OCI-LY3 (cell line): ENCODE measurements around the gene INSIG1.

Experiments used
- H2AFZ ChIP-seq: fragments of 200-600, 300-600 bp; shearing (Covaris generic); 2 replicates; pipeline ENCODE4 v1.6.0; 2014; ENCODE audit warnings: antibody characterized with exemption, low read depth, low read length
- H3K27ac ChIP-seq: fragments of 200-600, 300-600 bp; sonication (generic); 2 replicates; pipeline ENCODE4 v1.5.1; 2014; ENCODE audit warnings: mild to moderate bottlenecking, low read length, moderate library complexity, mixed read lengths
- H3K27me3 ChIP-seq: fragments of 200-600, 300-600 bp; sonication (generic); 2 replicates; pipeline ENCODE4 v1.6.1; 2014; ENCODE audit warnings: low read depth, low read length, mixed read lengths
- H3K36me3 ChIP-seq: fragments of 200-600, 300-600 bp; sonication (generic); replicated peaks from 2 replicates; pipeline ENCODE3; 2014; ENCODE audit warnings: low read depth, low read length, mixed read lengths
- H3K4me1 ChIP-seq: fragments of 300-600, 200-600 bp; sonication (generic); 2 replicates; pipeline ENCODE4 v1.6.1; 2014; ENCODE audit warnings: low read length, mixed read lengths
- H3K4me2 ChIP-seq: fragments of 200-600, 300-600 bp; sonication (generic); 2 replicates; pipeline ENCODE4 v1.6.1; 2014; ENCODE audit warnings: low read length, mixed read lengths
- H3K4me3 ChIP-seq: fragments of 300-600, 200-600 bp; sonication (generic); 2 replicates; pipeline ENCODE4 v1.5.1; 2014; ENCODE audit warnings: antibody characterized with exemption, mild to moderate bottlenecking, low read length, moderate library complexity
- H3K79me2 ChIP-seq: fragments of 300-600, 200-600 bp; shearing (Covaris generic); 2 replicates; pipeline ENCODE4 v1.6.1; 2014; ENCODE audit warnings: mild to moderate bottlenecking, low read length, mixed read lengths
- H3K9ac ChIP-seq: fragments of 300-600, 200-600 bp; shearing (Covaris generic); 2 replicates; pipeline ENCODE4 v1.6.0; 2014; ENCODE audit warnings: mild to moderate bottlenecking, low read length, moderate library complexity
- H3K9me3 ChIP-seq: fragments of 200-600, 300-600 bp; shearing (Covaris generic); 2 replicates; pipeline ENCODE4 v1.6.1; 2014; ENCODE audit warnings: low read length, mixed read lengths; ENCODE audit not compliant: insufficient read depth
- H4K20me1 ChIP-seq: fragments of 200-600, 300-600 bp; sonication (generic); 2 replicates; pipeline ENCODE4 v1.6.1; 2016; ENCODE audit warnings: low read length, mixed read lengths; ENCODE audit not compliant: insufficient read depth
- EZH2phosphoT487 ChIP-seq: fragments of 200-600 bp; shearing (Covaris generic); IDR thresholded peaks from 2 replicates; pipeline ENCODE4 v1.6.1; 2018; ENCODE audit warnings: antibody characterized with exemption, mixed run types, low read depth
- TF ChIP-seq, protein P1 (sequence below): fragments of 200-600, 300-600 bp; sonication (generic); IDR thresholded peaks from 2 replicates; pipeline ENCODE4 v1.5.1; 2014; ENCODE audit warnings: antibody characterized with exemption, low read length, low read depth

Gene INSIG1

DNA sequence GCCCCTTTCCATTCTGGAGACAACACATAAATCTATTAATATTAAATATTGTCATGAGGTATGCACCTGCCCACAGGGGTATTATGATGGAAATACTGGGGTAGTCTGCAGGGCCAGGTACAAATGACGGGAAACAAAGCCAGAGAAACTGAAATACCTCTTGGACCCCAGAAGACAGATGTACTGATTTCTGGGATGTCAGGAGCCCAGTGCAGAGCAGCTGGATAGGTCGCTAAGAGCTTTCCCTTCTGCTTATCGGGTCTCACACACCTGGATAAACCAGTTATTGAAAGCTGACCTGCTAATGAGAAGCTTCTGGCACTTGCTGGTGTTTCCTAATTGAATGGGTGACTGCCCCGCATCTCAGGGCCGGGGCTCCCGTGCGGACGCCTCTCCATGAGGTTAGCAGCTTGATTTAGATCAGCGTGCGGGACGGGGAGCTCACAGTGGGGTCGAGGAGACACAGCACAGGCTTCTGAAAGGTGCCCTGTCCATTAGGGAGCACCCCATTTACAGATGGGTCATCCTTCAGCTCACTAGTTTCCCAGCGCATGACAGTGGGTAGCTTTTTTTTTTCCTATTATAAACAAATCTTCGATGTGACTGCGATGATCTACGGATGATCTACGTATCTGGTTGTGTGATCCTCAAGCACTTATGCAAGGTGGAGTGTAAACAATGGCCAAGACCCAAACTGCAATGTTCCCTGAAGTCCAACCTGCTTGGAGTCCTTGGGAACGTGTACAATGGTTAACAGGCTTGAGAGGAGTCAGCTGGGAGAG lies 1.5 kb upstream of the INSIG1 start:
- Histone ChIP-seq H3K27me3 (no peaks in the 10 kb centered on the region), H3K4me1 (peaks cover 26% of the 10 kb centered on the region), H3K9me3 (no peaks in the 10 kb centered on the region), H3K4me3 (peak overlapping the region; percentile 88), H2AFZ (no peak overlapping the region), H3K79me2 (peaks cover 46% of the 10 kb centered on the region), H4K20me1 (peaks cover 22% of the 10 kb centered on the region), H3K9ac (peak overlapping the region; percentile 98), H3K4me2 (peak overlapping the region; percentile 89), H3K27ac (peak overlapping the region; percentile 88), H3K36me3 (peaks cover 48% of the 10 kb centered on the region)
- no peak for TF ChIP-seq EZH2phosphoT487
- TF ChIP-seq, protein P1, sequence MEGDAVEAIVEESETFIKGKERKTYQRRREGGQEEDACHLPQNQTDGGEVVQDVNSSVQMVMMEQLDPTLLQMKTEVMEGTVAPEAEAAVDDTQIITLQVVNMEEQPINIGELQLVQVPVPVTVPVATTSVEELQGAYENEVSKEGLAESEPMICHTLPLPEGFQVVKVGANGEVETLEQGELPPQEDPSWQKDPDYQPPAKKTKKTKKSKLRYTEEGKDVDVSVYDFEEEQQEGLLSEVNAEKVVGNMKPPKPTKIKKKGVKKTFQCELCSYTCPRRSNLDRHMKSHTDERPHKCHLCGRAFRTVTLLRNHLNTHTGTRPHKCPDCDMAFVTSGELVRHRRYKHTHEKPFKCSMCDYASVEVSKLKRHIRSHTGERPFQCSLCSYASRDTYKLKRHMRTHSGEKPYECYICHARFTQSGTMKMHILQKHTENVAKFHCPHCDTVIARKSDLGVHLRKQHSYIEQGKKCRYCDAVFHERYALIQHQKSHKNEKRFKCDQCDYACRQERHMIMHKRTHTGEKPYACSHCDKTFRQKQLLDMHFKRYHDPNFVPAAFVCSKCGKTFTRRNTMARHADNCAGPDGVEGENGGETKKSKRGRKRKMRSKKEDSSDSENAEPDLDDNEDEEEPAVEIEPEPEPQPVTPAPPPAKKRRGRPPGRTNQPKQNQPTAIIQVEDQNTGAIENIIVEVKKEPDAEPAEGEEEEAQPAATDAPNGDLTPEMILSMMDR, result no peak

DNA sequence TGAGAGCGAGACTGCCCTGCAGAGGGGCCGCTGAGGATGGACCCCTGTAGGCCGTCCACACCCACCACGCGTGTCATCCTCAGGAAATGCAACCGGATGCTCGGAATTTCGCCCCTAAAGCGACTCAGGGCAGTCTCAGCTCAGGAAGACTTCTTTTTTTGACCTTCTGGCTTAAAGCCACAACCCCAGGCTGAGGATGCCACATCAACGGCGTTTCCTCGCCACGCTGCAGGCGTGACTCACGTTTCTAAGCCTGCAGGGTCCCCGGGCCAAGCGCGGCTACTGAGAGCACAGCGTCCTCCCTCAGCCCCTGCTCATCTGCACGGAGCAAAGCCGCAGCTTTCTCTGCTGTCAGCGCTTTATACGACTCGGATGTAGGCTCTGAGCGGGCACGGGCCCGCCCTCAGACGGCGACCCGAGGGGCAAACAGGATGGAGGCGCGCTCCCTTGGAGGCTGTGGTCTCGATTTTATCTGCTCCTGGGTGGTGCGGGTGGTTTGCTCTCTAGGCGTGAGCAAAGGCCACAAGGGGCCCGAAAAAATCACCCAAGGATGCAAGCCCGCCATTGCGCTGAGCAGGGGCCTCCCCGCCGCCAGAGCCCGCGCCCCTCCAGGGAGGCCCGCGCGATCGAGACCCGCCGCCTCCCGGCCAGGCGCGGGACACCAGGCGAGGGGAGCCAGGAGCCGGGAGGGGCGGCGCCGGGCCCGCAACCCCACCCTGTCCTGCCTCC lies 726 bp upstream of the INSIG1 start:
- peaks cover 53% of the 10 kb centered on the region for H3K36me3 ChIP-seq
- H3K27ac ChIP-seq, result peak overlapping the region; percentile 88
- no peaks in the 10 kb centered on the region for H3K9me3 ChIP-seq
- H3K4me2 ChIP-seq, result peak overlapping the region; percentile 89
- no peak for TF ChIP-seq EZH2phosphoT487
- TF ChIP-seq, protein P1, result 0 out of 2 replicates have a peak, but pooled peaks have one; percentile 16
- H3K27me3 ChIP-seq, result no peaks in the 10 kb centered on the region
- no peak overlapping the region for H2AFZ ChIP-seq
- peaks cover 29% of the 10 kb centered on the region for H4K20me1 ChIP-seq
- peaks cover 53% of the 10 kb centered on the region for H3K79me2 ChIP-seq
- peaks cover 30% of the 10 kb centered on the region for H3K4me1 ChIP-seq
- peak overlapping the region; percentile 98 for H3K9ac ChIP-seq
- H3K4me3 ChIP-seq, result peak overlapping the region; percentile 88

DNA sequence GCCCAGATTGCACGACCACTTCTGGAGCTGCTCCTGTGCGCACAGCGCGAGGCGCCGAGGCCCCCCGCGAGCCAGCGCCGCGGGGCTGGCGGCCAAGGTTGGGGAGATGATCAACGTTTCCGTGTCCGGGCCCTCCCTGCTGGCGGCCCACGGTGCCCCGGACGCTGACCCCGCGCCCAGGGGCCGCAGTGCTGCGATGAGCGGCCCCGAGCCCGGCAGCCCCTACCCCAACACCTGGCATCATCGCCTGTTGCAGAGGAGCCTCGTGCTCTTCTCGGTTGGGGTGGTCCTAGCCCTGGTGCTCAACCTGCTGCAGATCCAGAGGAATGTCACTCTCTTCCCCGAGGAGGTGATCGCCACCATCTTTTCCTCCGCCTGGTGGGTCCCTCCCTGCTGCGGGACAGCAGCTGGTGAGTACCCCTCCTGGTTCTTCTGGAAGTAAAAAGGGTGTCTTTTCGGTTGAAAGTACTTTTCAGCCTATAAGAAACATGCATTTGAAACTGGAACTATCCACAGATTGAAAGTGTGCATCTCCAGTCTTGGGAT lies 683 bp downstream of the INSIG1 start:
- H2AFZ ChIP-seq, result no peak overlapping the region
- H3K4me3 ChIP-seq, result peak overlapping the region; percentile 87
- TF ChIP-seq, protein P1, result no peak
- no peak for TF ChIP-seq EZH2phosphoT487
- peak overlapping the region; percentile 93 for H3K9ac ChIP-seq
- H3K9me3 ChIP-seq, result no peaks in the 10 kb centered on the region
- peaks cover 67% of the 10 kb centered on the region for H3K79me2 ChIP-seq
- peaks cover 43% of the 10 kb centered on the region for H4K20me1 ChIP-seq
- peak overlapping the region; percentile 92 for H3K27ac ChIP-seq
- H3K36me3 ChIP-seq, result peaks cover 67% of the 10 kb centered on the region
- H3K4me2 ChIP-seq, result peak overlapping the region; percentile 85
- H3K4me1 ChIP-seq, result peaks cover 40% of the 10 kb centered on the region
- no peaks in the 10 kb centered on the region for H3K27me3 ChIP-seq
